Epithelial cell of esophagus (primary cell): ENCODE measurements around the gene ERMN.

Experiments used
- DNase-seq: peaks from one replicate; pipeline ENCODE4 v3.0.0; 2010; ENCODE audit warnings: low read depth
- H3K4me3 ChIP-seq: 2 replicates; pipeline ENCODE4 v1.5.1; 2011; ENCODE audit warnings: mild to moderate bottlenecking, low read length, control low read depth
- CTCF ChIP-seq: IDR thresholded peaks from 2 replicates; pipeline ENCODE4 v1.5.1; 2011; ENCODE audit warnings: low read depth, mild to moderate bottlenecking, low read length, control low read depth, inconsistent platforms; ENCODE audit not compliant: insufficient read depth; ENCODE audit errors: missing control alignments

Gene ERMN

GRCh38 chr2:157307021-157307420 is 18.6 kb downstream of the ERMN start:
- DNase-seq = no peak
- H3K4me3 ChIP-seq = no peak overlapping the region
- TF ChIP-seq CTCF = no peak

DNA sequence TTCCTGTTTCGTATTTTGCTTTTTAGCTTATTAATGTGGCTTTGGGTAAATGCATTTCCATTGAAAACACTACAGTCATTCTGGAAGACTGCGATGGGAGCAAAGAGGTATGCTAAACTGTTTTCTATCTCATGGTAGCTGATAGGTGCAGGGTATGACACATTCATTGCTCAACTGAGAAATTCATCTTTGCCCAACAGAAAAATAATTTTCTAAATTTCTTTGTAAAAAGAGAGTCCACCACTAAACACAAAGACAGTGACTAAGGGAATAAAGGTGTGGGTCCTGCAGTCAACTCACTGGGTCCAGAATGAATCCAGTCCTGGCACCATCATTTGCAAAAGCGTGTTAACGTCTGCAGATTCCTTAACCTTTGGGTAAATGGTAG is 19.9 kb downstream of the ERMN start:
- H3K4me3 ChIP-seq = no peak overlapping the region
- no peak for DNase-seq
- no peak for TF ChIP-seq CTCF

- DNase-seq = no peak
- H3K4me3 ChIP-seq = no peak overlapping the region
- no peak for TF ChIP-seq CTCF
Observed at GRCh38 chr2:157304811-157305722, 20.6 kb downstream of the ERMN start.

GRCh38 chr2:157303612-157304011 is 22.0 kb downstream of the ERMN start:
- no peak overlapping the region for H3K4me3 ChIP-seq
- DNase-seq = no peak
- no peak for TF ChIP-seq CTCF

GRCh38 chr2:157302492-157303099 is 23.0 kb downstream of the ERMN start:
- TF ChIP-seq CTCF = peak; percentile 75
- H3K4me3 ChIP-seq = no peak overlapping the region
- DNase-seq = peak; percentile 51

GRCh38 chr2:157301307-157301706 is 24.3 kb downstream of the ERMN start:
- no peak for TF ChIP-seq CTCF
- DNase-seq = no peak
- no peak overlapping the region for H3K4me3 ChIP-seq
